T47D (cell line): ENCODE measurements around the gene CCDC57.

Experiments used
- DNase-seq, 2 experiments: peaks; one replicate each; pipeline versions ENCODE4 v3.0.0 to v3.0.0-alpha.2; 2011 to 2012; ENCODE audit warnings: low read depth in 1 of 2, low spot score in 1 of 2
- JUND ChIP-seq: IDR thresholded peaks from 2 replicates; pipeline ENCODE4 v1.6.1; 2012; ENCODE audit warnings: low read depth
- in situ Hi-C: cut with HindIII; loops from 2 replicates; pipeline ENCODE4 v1.10.0; 2016; ENCODE audit warnings: low sequenced_read_pairs, low pct_unique_long_range_greater_than_20kb

The CCDC57 gene

DNA sequence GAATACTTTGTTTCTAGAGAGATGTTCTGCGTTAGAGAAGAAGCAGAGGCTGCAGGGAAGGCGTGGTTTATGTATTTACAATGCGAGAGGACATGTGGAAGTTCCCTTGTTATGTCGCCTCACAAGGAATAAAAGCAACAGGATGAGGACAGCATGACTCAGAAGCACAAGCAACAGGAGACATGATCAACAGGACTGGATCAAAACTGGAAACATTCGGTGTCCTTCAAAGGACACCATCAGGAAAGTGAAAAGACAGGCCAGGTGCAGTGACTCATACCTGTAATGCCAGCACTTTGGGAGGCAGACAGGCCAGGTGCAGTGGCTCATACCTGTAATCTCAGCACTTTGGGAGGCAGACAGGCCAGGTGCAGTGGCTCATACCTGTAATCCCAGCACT lies 52.6 kb downstream of the CCDC57 start:
- in situ Hi-C loops: no loop called here
- no peak for DNase-seq
- TF ChIP-seq JUND: no peak

- no peak for TF ChIP-seq JUND
- in situ Hi-C loops: no loop called here
These were observed 53.8 kb downstream of the CCDC57 start for GRCh38 chr17:82158825-82159224.

DNA sequence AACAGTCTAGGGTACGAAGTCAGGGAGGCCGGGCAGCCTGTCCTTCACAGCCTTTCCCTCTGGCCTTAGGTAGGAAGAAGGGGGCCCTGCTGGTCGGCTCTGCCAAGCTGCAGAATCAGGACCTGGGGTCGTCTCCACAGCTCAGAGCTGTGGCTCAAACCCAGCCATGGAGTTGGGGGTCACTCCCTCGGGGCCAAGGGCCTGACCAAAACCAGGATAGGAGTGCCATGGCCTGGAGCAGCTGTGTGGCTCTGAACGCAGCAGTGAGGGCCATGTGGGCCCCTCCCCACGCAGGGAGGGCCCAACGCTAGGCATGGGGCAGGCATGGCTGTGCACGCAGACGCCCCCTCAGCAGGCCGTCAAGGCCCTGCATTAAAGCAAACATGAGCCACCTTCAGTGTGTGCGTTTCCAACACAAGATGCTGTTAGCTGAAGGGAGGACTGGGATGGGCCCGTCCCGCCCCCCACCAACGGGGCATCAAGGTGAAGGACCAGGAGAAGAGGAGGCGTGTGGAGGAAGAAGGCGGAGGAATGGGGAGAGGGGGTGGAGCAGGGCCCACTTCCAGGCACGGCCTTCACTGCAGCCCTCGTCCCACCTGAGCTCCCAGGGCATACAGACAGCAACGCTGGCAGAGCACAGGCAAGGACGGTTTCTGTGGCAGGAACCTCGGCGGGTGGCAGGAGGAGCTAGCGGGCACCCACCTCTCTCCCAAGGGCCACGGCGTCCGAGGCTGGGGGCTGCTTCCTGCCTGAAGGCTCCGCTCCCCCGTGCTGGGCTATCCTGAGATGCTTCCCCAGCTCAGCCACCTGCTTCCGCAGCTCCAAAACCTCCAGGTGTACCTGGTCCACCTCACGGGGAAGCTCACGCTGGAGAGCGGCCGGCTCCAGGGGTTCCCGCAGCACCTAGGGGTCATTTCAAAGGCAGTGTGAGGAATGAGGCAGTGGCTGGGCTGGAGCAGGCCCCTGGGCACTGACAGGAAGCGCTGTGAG lies 55.3 kb downstream of the CCDC57 start:
- TF ChIP-seq JUND: no peak
- in situ Hi-C loops: no loop called here
- DNase-seq: no peak

More at GRCh38 chr17:82158825-82159224, 53.8 kb downstream of the CCDC57 start:
- no peak for DNase-seq

GRCh38 chr17:82156284-82156925 lies 56.2 kb downstream of the CCDC57 start:
- in situ Hi-C loops: no loop called here
- no peak for TF ChIP-seq JUND
- no peak for DNase-seq

- in situ Hi-C loops: no loop called here
- DNase-seq: no peak
- no peak for TF ChIP-seq JUND
These were observed 57.0 kb downstream of the CCDC57 start for GRCh38 chr17:82155606-82156005.

GRCh38 chr17:82154881-82155331 lies 57.7 kb downstream of the CCDC57 start:
- in situ Hi-C loops: no loop called here
- DNase-seq: no peak
- TF ChIP-seq JUND: no peak

DNA sequence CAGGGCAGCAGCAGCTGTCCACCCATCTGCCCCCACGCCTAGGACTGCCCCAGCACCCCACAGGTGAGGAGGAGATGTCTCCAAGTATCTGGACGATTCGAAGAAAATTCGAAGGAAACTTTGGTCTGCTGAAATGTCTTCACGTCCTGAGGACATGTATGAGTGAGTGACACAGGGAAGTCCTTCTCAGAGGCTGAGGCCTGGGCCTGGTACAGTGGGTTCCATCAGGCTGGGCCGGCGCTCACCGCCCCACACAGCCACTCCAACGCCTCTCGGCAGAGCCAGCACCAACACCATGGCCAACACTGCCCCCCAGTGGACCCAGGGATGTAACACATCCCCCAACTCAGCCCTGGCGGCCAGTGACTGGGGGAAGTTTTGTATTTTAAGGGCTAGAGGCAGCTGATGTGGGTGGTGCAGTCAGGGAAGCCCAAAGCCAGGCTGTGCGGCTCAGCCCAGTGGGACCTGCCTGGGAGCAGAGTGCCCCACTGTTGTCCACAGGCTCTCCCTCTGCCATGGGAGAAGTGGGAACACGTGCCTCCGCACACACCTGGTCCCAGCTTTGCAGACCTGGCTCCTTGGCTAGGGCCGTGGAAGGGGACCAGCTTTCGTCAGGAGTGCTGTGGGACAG lies 58.8 kb downstream of the CCDC57 start:
- peak; percentile 89 to 94 for DNase-seq
- TF ChIP-seq JUND: no peak
- in situ Hi-C loops: no loop called here

DNA sequence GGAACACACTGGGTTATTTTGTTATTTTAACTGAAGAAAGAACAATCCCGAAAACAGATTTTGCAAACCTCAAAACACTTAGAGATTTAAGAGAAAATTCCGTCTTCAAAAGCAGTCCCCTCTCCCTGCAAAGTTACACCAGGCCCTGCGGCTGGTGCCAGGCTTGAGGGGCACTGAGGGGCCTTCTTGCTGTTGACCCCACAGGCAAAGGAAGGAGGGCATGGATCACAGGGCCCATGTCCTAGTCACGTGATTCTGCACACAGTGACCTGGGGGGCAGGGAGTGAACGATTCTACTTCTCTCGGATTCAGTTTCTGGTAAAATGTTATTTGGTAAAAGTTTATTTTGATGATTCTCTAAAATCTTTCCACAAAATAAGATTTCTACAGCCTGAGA lies 59.3 kb downstream of the CCDC57 start:
- no peak for DNase-seq

GRCh38 chr17:82152556-82153294 lies 59.9 kb downstream of the CCDC57 start:
- no peak for TF ChIP-seq JUND
- in situ Hi-C loops: no loop called here
- DNase-seq: peak; percentile 72 to 84

More for the DNA sequence above, 59.3 kb downstream of the CCDC57 start:
- in situ Hi-C loops: no loop called here
- no peak for TF ChIP-seq JUND

DNA sequence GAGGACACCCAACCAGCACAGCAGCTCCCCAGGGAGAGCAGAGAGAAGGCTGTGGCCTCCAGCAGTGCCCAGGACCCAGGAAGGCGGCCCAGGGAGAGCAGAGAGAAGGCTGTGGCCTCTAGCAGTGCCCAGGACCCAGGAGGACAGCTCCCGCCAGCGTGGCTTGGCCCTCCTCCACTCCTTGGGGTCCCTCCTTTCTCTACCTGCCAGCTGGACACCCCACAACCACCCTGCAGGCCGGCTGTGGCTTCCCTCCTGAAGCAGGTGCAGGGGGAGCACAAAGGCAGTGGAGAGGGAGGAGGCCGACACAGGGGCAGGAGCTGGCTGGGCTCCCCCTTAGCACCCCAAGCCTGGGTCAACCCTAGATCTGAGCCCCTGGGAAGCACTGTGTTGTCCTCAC lies 60.5 kb downstream of the CCDC57 start:
- in situ Hi-C loops: no loop called here
- TF ChIP-seq JUND: no peak
- no peak for DNase-seq

- TF ChIP-seq JUND: no peak
- in situ Hi-C loops: no loop called here
- no peak for DNase-seq
These were observed 61.3 kb downstream of the CCDC57 start for GRCh38 chr17:82151106-82151957.
